HCT116 (cell line): ENCODE results near the gene FAM83F. TPM values are rescaled to one million over a fixed set of nuclear protein-coding genes. Genes with fewer than 3 reads are reported as not detected.

ENCODE experiments used
- ATAC-seq: fragments of 200-7000 bp; cut with Tn5 transposase; 2 replicates; pipeline ENCODE4 v1.9.1; 2020; ENCODE audit warnings: mild to moderate bottlenecking, moderate library complexity
- BruUV-seq: library from RNA; stranded (reverse); fragments of 400-500 nt; replicated peaks from 2 replicates; lab custom pipeline; 2021; lab: Mats Ljungman, UMichigan
- CTCF ChIA-PET: fragments of 300-600 bp; sonication (Branson Sonifier 250); formaldehyde crosslinking; loops from one replicate; lab custom pipeline; 2021; ENCODE audit warnings: antibody characterized with exemption; lab: Charles Lee
- POLR2A ChIA-PET: fragments of 300-600, 350-600 bp; sonication (Branson Sonifier 250); formaldehyde crosslinking; loops from one replicate; lab custom pipeline; 2021; ENCODE audit warnings: antibody characterized with exemption; lab: Charles Lee
- RAD21 ChIA-PET, 2 experiments: fragments of 300-600 bp; sonication (Branson Sonifier 250); formaldehyde crosslinking; loops; one replicate each; lab custom pipeline; 2023; ENCODE audit warnings: low total read pairs in 2 of 2; ENCODE audit not compliant: uncharacterized antibody in 2 of 2, unreplicated experiment in 2 of 2, low non-redundant PET in 1 of 2; lab: Charles Lee
- DNase-seq: peaks from one replicate; pipeline ENCODE4 v3.0.0-alpha.2; 2010; ENCODE audit warnings: low read depth, low spot score
- H2AFZ ChIP-seq: fragments of 200-600 bp; shearing (Covaris generic), sonication (generic); 2 replicates; pipeline ENCODE4 v1.6.1; 2017; ENCODE audit warnings: low read depth, mixed run types, mixed read lengths, antibody characterized with exemption, low read length; ENCODE audit not compliant: poor library complexity, severe bottlenecking
- H3K27ac ChIP-seq: 2 replicates; pipeline ENCODE4 v1.5.1; 2012; ENCODE audit warnings: low read depth, low read length
- H3K27me3 ChIP-seq: fragments of 200-600 bp; sonication (generic); 2 replicates; pipeline ENCODE4 v1.6.1; 2016; ENCODE audit warnings: mixed run types, low read length, mixed read lengths; ENCODE audit not compliant: insufficient read depth
- H3K36me3 ChIP-seq, 2 experiments: fragments of 200-500 bp in 1 of 2; fragments of 200-600 bp in 1 of 2; sonication (Bioruptor generic) in 1 of 2; sonication (generic) in 1 of 2; 2 replicates each; pipeline versions ENCODE4 v1.5.1 to v1.6.1; 2014 to 2016; ENCODE audit warnings: low read length in 2 of 2, inconsistent platforms in 1 of 2, mixed read lengths in 1 of 2, mixed run types in 1 of 2; ENCODE audit not compliant: insufficient read depth in 2 of 2, control insufficient read depth in 1 of 2
- H3K4me1 ChIP-seq, 2 experiments: fragments of 200-600 bp in 1 of 2; sonication (generic) in 1 of 2; 2 replicates each; pipeline versions ENCODE4 v1.5.1 to v1.6.1; 2012 to 2017; ENCODE audit warnings: low read length in 2 of 2, inconsistent platforms in 1 of 2, mild to moderate bottlenecking in 1 of 2, mixed read lengths in 1 of 2, mixed run types in 1 of 2, moderate library complexity in 1 of 2; ENCODE audit not compliant: insufficient read depth in 2 of 2, control insufficient read depth in 1 of 2
- H3K4me2 ChIP-seq: fragments of 200-600 bp; sonication (generic); 2 replicates; pipeline ENCODE4 v1.6.1; 2017; ENCODE audit warnings: mixed run types, low read length, mixed read lengths
- H3K4me3 ChIP-seq, 2 experiments: fragments of 200-600 bp in 1 of 2; sonication (generic) in 1 of 2; replicated peaks in 1 of 2; 2 replicates each; pipeline ENCODE4 v1.5.1; 2011 to 2016; ENCODE audit warnings: low read length in 2 of 2, control low read depth in 1 of 2, low read depth in 1 of 2, mild to moderate bottlenecking in 1 of 2, mixed read lengths in 1 of 2, mixed run types in 1 of 2
- H3K79me2 ChIP-seq: fragments of 200-600 bp; sonication (generic); 2 replicates; pipeline ENCODE4 v1.6.1; 2017; ENCODE audit warnings: mild to moderate bottlenecking, mixed run types, low read length, moderate library complexity, mixed read lengths; ENCODE audit not compliant: insufficient read depth
- H3K9ac ChIP-seq: fragments of 200-600 bp; sonication (generic); 2 replicates; pipeline ENCODE4 v1.6.1; 2016; ENCODE audit warnings: low read length, mixed read lengths
- H3K9me2 ChIP-seq: fragments of 200-600 bp; sonication (generic), shearing (Covaris generic); 2 replicates; pipeline ENCODE4 v1.6.1; 2017; ENCODE audit warnings: mixed run types, mild to moderate bottlenecking, moderate library complexity; ENCODE audit not compliant: insufficient read depth
- H3K9me3 ChIP-seq, 2 experiments: fragments of 200-500 bp in 1 of 2; fragments of 200-600 bp in 1 of 2; sonication (Bioruptor generic) in 1 of 2; sonication (generic) in 1 of 2; 2 replicates each; pipeline ENCODE4 v1.6.1; 2014 to 2017; ENCODE audit warnings: low read length in 2 of 2, mixed read lengths in 2 of 2, inconsistent platforms in 1 of 2, low read depth in 1 of 2, mild to moderate bottlenecking in 1 of 2, mixed run types in 1 of 2, moderate library complexity in 1 of 2; ENCODE audit not compliant: control insufficient read depth in 1 of 2, insufficient read depth in 1 of 2
- H4K20me1 ChIP-seq: fragments of 200-600 bp; sonication (generic), shearing (Covaris generic); 2 replicates; pipeline ENCODE4 v1.6.1; 2017; ENCODE audit warnings: mixed run types, mild to moderate bottlenecking, moderate library complexity; ENCODE audit not compliant: insufficient read depth
- ATF3 ChIP-seq: IDR thresholded peaks from 2 replicates; pipeline ENCODE4 v1.6.1; 2012
- CBX3 ChIP-seq: IDR thresholded peaks from 2 replicates; pipeline ENCODE4 v1.6.1; 2012; ENCODE audit warnings: low read depth
- CEBPB ChIP-seq: IDR thresholded peaks from 2 replicates; pipeline ENCODE4 v1.6.1; 2012; ENCODE audit warnings: low read depth
- EGR1 ChIP-seq: IDR thresholded peaks from 2 replicates; pipeline ENCODE4 v1.6.1; 2012; ENCODE audit warnings: low read depth
- EZH2 ChIP-seq: fragments of 200-600 bp; sonication (generic); IDR thresholded peaks from 2 replicates; pipeline ENCODE4 v1.6.1; 2017; ENCODE audit warnings: antibody characterized with exemption, mixed run types
- EZH2phosphoT487 ChIP-seq: fragments of 200-600 bp; IDR thresholded peaks from 2 replicates; pipeline ENCODE4 v1.6.1; 2018; ENCODE audit warnings: antibody characterized with exemption, borderline replicate concordance
- FOSL1 ChIP-seq: IDR thresholded peaks from 2 replicates; pipeline ENCODE4 v1.6.1; 2012; ENCODE audit warnings: low read depth
- JUND ChIP-seq: IDR thresholded peaks from 2 replicates; pipeline ENCODE4 v1.6.1; 2012
- MAX ChIP-seq: IDR thresholded peaks from 2 replicates; pipeline ENCODE4 v1.6.1; 2012
- POLR2A ChIP-seq: IDR thresholded peaks from 2 replicates; pipeline ENCODE4 v1.7.0; 2011; ENCODE audit warnings: borderline replicate concordance; ENCODE audit not compliant: insufficient read depth, insufficient read length; ENCODE audit errors: extremely low read depth
- POLR2AphosphoS5 ChIP-seq: IDR thresholded peaks from 2 replicates; pipeline ENCODE4 v1.6.1; 2011; ENCODE audit warnings: mild to moderate bottlenecking, low read depth, low read length, moderate library complexity
- RAD21 ChIP-seq: IDR thresholded peaks from 2 replicates; pipeline ENCODE4 v1.6.1; 2012; ENCODE audit warnings: low read depth, mild to moderate bottlenecking
- REST ChIP-seq: IDR thresholded peaks from 2 replicates; pipeline ENCODE4 v1.6.1; 2012; ENCODE audit warnings: low read depth
- SIN3A ChIP-seq: IDR thresholded peaks from 2 replicates; pipeline ENCODE4 v1.6.1; 2012; ENCODE audit warnings: low read depth
- SP1 ChIP-seq: IDR thresholded peaks from 2 replicates; pipeline ENCODE4 v1.6.1; 2012; ENCODE audit warnings: low read depth
- SRF ChIP-seq: IDR thresholded peaks from 2 replicates; pipeline ENCODE4 v1.6.1; 2012; ENCODE audit warnings: low read depth
- TCF7L2 ChIP-seq: IDR thresholded peaks from 2 replicates; pipeline ENCODE4 v1.7.0; 2011; ENCODE audit warnings: borderline replicate concordance, inconsistent platforms; ENCODE audit not compliant: insufficient read depth, insufficient read length; ENCODE audit errors: extremely low read depth
- YY1 ChIP-seq: IDR thresholded peaks from 2 replicates; pipeline ENCODE4 v1.6.1; 2011; ENCODE audit warnings: low read length, low read depth, moderate library complexity, mild to moderate bottlenecking; ENCODE audit not compliant: insufficient replicate concordance; ENCODE audit errors: extremely low read depth
- ZBTB33 ChIP-seq: IDR thresholded peaks from 2 replicates; pipeline ENCODE4 v1.6.1; 2011; ENCODE audit warnings: mild to moderate bottlenecking, low read length, moderate library complexity; ENCODE audit not compliant: insufficient replicate concordance; ENCODE audit errors: extremely low read depth
- ZFX ChIP-seq: fragments of 450-650 bp; IDR thresholded peaks from 2 replicates; pipeline ENCODE4 v1.6.1; 2017
- intact Hi-C: fragments of 100-400 bp; cut with micrococcal nuclease; formaldehyde crosslinking; loops from 2 replicates; pipeline ENCODE4 v1.10.0; 2022
- total RNA-seq: library from RNA; stranded (reverse); gene quantifications from one replicate; pipeline ENCODE4 v1.2.1, GENCODE V29; 2021; ENCODE audit not compliant: unreplicated experiment

Gene FAM83F
- total RNA-seq, 1 experiment from 2014 or later = 24.5 TPM

- ATAC-seq (no peak), DNase-seq (no peak)
- H3K4me2 ChIP-seq = no peak overlapping the region
- no peaks in the 10 kb centered on the region for H3K4me1 ChIP-seq
- intact Hi-C loops = no loop called here
- ChIA-PET CTCF (no interaction called here), RAD21 (no interaction called here), POLR2A (no interaction called here)
- no peaks in the 10 kb centered on the region; a peak in 2 of 4 replicates for H3K36me3 ChIP-seq
- H3K9me2 ChIP-seq = no peaks in the 10 kb centered on the region
- no peak overlapping the region for H3K9ac ChIP-seq
- no peaks in the 10 kb centered on the region for H3K9me3 ChIP-seq
- no peaks in the 10 kb centered on the region for H3K79me2 ChIP-seq
- TF ChIP-seq SP1 = no peak
- no peak for TF ChIP-seq SRF
- TF ChIP-seq POLR2A = no peak
- no peak for TF ChIP-seq ZFX
- TF ChIP-seq EZH2 = no peak
- no peak for TF ChIP-seq REST
- TF ChIP-seq EGR1 = no peak
- TF ChIP-seq CBX3 = no peak
- TF ChIP-seq JUND = no peak
- TF ChIP-seq ZBTB33 = no peak
- TF ChIP-seq MAX = no peak
- TF ChIP-seq SIN3A = no peak
- TF ChIP-seq CEBPB = no peak
- TF ChIP-seq YY1 = no peak
- no peak for TF ChIP-seq RAD21
- no peak for TF ChIP-seq TCF7L2
- no peak for TF ChIP-seq EZH2phosphoT487
- TF ChIP-seq POLR2AphosphoS5 = no peak
- TF ChIP-seq FOSL1 = no peak
- TF ChIP-seq ATF3 = no peak
- H3K4me3 ChIP-seq = no peak overlapping the region
- no peaks in the 10 kb centered on the region for H3K27me3 ChIP-seq
- H2AFZ ChIP-seq = no peak overlapping the region
- no peak overlapping the region for H3K27ac ChIP-seq
- H4K20me1 ChIP-seq = no peaks in the 10 kb centered on the region
- BruUV-seq = no TSS peak
Observed at GRCh38 chr22:40030758-40031095, 36.0 kb downstream of the FAM83F start.
